T-helper 1 cell treated with Interleukin-12 subunit alpha and Interleukin-12 subunit beta and Interleukin-4 antibody, amounts not matched to agents 30 μg/mL and 1 μg/mL, for 36 hours (primary cell): ENCODE data around the gene SMC5.
A peak's percentile ranks its signal among the peaks of the same experiment; 100 is the strongest.
"Not testable (repeated sequence)": the region's sequence is repeated elsewhere in the genome, so short reads cannot be mapped to it uniquely, and the experiment has no call there.

Experiments used
- H3K27ac Mint-ChIP-seq: one replicate; pipeline ENCODE4 v1.8.0; 2021; ENCODE audit warnings: mild to moderate bottlenecking, mixed read lengths
- H3K27me3 Mint-ChIP-seq: one replicate; pipeline ENCODE4 v1.8.0; 2021; ENCODE audit warnings: low read depth, mixed read lengths
- H3K36me3 Mint-ChIP-seq: one replicate; pipeline ENCODE4 v1.8.0; 2021; ENCODE audit warnings: low read depth, mixed read lengths
- H3K4me1 Mint-ChIP-seq: one replicate; pipeline ENCODE4 v1.8.0; 2021; ENCODE audit warnings: low read depth, mixed read lengths
- H3K4me3 Mint-ChIP-seq: one replicate; pipeline ENCODE4 v1.8.0; 2021; ENCODE audit warnings: mild to moderate bottlenecking, moderate library complexity, mixed read lengths
- H3K9me3 Mint-ChIP-seq: one replicate; pipeline ENCODE4 v1.8.0; 2021; ENCODE audit warnings: mixed read lengths

Gene SMC5

GRCh38 chr9:70292253-70292652, 33.5 kb downstream of the SMC5 start:
- no peak overlapping the region for H3K27ac Mint-ChIP-seq
- peaks cover 63% of the 10 kb centered on the region for H3K36me3 Mint-ChIP-seq

GRCh38 chr9:70293214-70293613, 34.4 kb downstream of the SMC5 start:
- H3K27me3 Mint-ChIP-seq = no peaks in the 10 kb centered on the region
- H3K27ac Mint-ChIP-seq = no peak overlapping the region
- H3K4me3 Mint-ChIP-seq = no peak overlapping the region
- no peaks in the 10 kb centered on the region for H3K4me1 Mint-ChIP-seq
- H3K9me3 Mint-ChIP-seq = peaks cover 23% of the 10 kb centered on the region
- peaks cover 63% of the 10 kb centered on the region for H3K36me3 Mint-ChIP-seq

More at GRCh38 chr9:70292253-70292652, 33.5 kb downstream of the SMC5 start:
- Mint-ChIP-seq H3K4me1 (no peaks in the 10 kb centered on the region), H3K4me3 (no peak overlapping the region), H3K27me3 (no peaks in the 10 kb centered on the region), H3K9me3 (peaks cover 23% of the 10 kb centered on the region)

GRCh38 chr9:70297141-70297540, 38.4 kb downstream of the SMC5 start:
- Mint-ChIP-seq H3K4me1 (peaks cover 9% of the 10 kb centered on the region), H3K27ac (no peak overlapping the region), H3K4me3 (no peak overlapping the region), H3K9me3 (peaks cover 12% of the 10 kb centered on the region), H3K27me3 (no peaks in the 10 kb centered on the region), H3K36me3 (peaks cover 59% of the 10 kb centered on the region)

- Mint-ChIP-seq H3K27me3 (no peaks in the 10 kb centered on the region), H3K4me1 (peaks cover 9% of the 10 kb centered on the region), H3K36me3 (peaks cover 52% of the 10 kb centered on the region), H3K9me3 (peaks cover 5% of the 10 kb centered on the region), H3K27ac (no peak overlapping the region), H3K4me3 (no peak overlapping the region)
These were observed 39.5 kb downstream of the SMC5 start for GRCh38 chr9:70298245-70298771.

- H3K27me3 Mint-ChIP-seq = no peaks in the 10 kb centered on the region
- no peak overlapping the region for H3K4me3 Mint-ChIP-seq
- H3K4me1 Mint-ChIP-seq = peaks cover 11% of the 10 kb centered on the region
- H3K27ac Mint-ChIP-seq = no peak overlapping the region
- H3K9me3 Mint-ChIP-seq = no peaks in the 10 kb centered on the region
- H3K36me3 Mint-ChIP-seq = peaks cover 42% of the 10 kb centered on the region
These were observed 44.5 kb downstream of the SMC5 start for GRCh38 chr9:70303268-70303667.

GRCh38 chr9:70304810-70305209, 46.0 kb downstream of the SMC5 start:
- Mint-ChIP-seq H3K27me3 (no peaks in the 10 kb centered on the region), H3K4me1 (peaks cover 5% of the 10 kb centered on the region), H3K36me3 (peaks cover 43% of the 10 kb centered on the region), H3K4me3 (no peak overlapping the region), H3K9me3 (no peaks in the 10 kb centered on the region), H3K27ac (no peak overlapping the region)

GRCh38 chr9:70315389-70315788, 56.6 kb downstream of the SMC5 start:
- H3K27me3 Mint-ChIP-seq = no peaks in the 10 kb centered on the region
- H3K9me3 Mint-ChIP-seq = no peaks in the 10 kb centered on the region
- H3K27ac Mint-ChIP-seq = no peak overlapping the region
- H3K36me3 Mint-ChIP-seq = peaks cover 43% of the 10 kb centered on the region
- no peak overlapping the region for H3K4me3 Mint-ChIP-seq
- peaks cover 17% of the 10 kb centered on the region for H3K4me1 Mint-ChIP-seq

GRCh38 chr9:70318002-70318401, 59.2 kb downstream of the SMC5 start:
- Mint-ChIP-seq H3K36me3 (peaks cover 38% of the 10 kb centered on the region), H3K4me3 (no peak overlapping the region), H3K9me3 (no peaks in the 10 kb centered on the region), H3K27ac (no peak overlapping the region), H3K4me1 (peaks cover 10% of the 10 kb centered on the region), H3K27me3 (no peaks in the 10 kb centered on the region)

- H3K9me3 Mint-ChIP-seq = peaks cover 6% of the 10 kb centered on the region
- H3K4me3 Mint-ChIP-seq = no peak overlapping the region
- peaks cover 7% of the 10 kb centered on the region for H3K4me1 Mint-ChIP-seq
- peaks cover 60% of the 10 kb centered on the region for H3K36me3 Mint-ChIP-seq
- no peak overlapping the region for H3K27ac Mint-ChIP-seq
- H3K27me3 Mint-ChIP-seq = no peaks in the 10 kb centered on the region
These were observed 63.3 kb downstream of the SMC5 start for GRCh38 chr9:70322096-70322495.

- no peaks in the 10 kb centered on the region for H3K27me3 Mint-ChIP-seq
- H3K4me3 Mint-ChIP-seq = no peak overlapping the region
- H3K36me3 Mint-ChIP-seq = peaks cover 78% of the 10 kb centered on the region
- H3K4me1 Mint-ChIP-seq = peaks cover 7% of the 10 kb centered on the region
- H3K27ac Mint-ChIP-seq = no peak overlapping the region
- H3K9me3 Mint-ChIP-seq = peaks cover 30% of the 10 kb centered on the region
These were observed 66.2 kb downstream of the SMC5 start for GRCh38 chr9:70324963-70325362.

- peaks cover 62% of the 10 kb centered on the region for H3K36me3 Mint-ChIP-seq
- not testable (repeated sequence) for H3K4me1 Mint-ChIP-seq, H3K27me3 Mint-ChIP-seq, H3K4me3 Mint-ChIP-seq, H3K27ac Mint-ChIP-seq
- peaks cover 30% of the 10 kb centered on the region for H3K9me3 Mint-ChIP-seq
These were observed 69.8 kb downstream of the SMC5 start for GRCh38 chr9:70328625-70329024.

- Mint-ChIP-seq H3K27ac (no peak overlapping the region), H3K4me3 (no peak overlapping the region), H3K9me3 (no peaks in the 10 kb centered on the region), H3K36me3 (peaks cover 20% of the 10 kb centered on the region), H3K4me1 (peaks cover 2% of the 10 kb centered on the region), H3K27me3 (no peaks in the 10 kb centered on the region)
These were observed 81.8 kb downstream of the SMC5 start for GRCh38 chr9:70340572-70340971.

GRCh38 chr9:70347046-70347445, 88.3 kb downstream of the SMC5 start:
- H3K27ac Mint-ChIP-seq = no peak overlapping the region
- no peaks in the 10 kb centered on the region for H3K9me3 Mint-ChIP-seq
- no peak overlapping the region for H3K4me3 Mint-ChIP-seq
- peaks cover 39% of the 10 kb centered on the region for H3K36me3 Mint-ChIP-seq
- H3K27me3 Mint-ChIP-seq = no peaks in the 10 kb centered on the region
- no peaks in the 10 kb centered on the region for H3K4me1 Mint-ChIP-seq

GRCh38 chr9:70352356-70352755, 93.6 kb downstream of the SMC5 start:
- H3K27ac Mint-ChIP-seq = no peak overlapping the region

GRCh38 chr9:70352802-70353201, 94.0 kb downstream of the SMC5 start:
- H3K4me3 Mint-ChIP-seq = no peak overlapping the region
- H3K27me3 Mint-ChIP-seq = no peaks in the 10 kb centered on the region
- H3K9me3 Mint-ChIP-seq = no peaks in the 10 kb centered on the region
- no peaks in the 10 kb centered on the region for H3K4me1 Mint-ChIP-seq
- H3K36me3 Mint-ChIP-seq = peaks cover 22% of the 10 kb centered on the region
- H3K27ac Mint-ChIP-seq = peak overlapping the region; percentile 3

More at GRCh38 chr9:70352356-70352755, 93.6 kb downstream of the SMC5 start:
- Mint-ChIP-seq H3K36me3 (peaks cover 23% of the 10 kb centered on the region), H3K27me3 (no peaks in the 10 kb centered on the region), H3K9me3 (no peaks in the 10 kb centered on the region), H3K4me3 (no peak overlapping the region), H3K4me1 (no peaks in the 10 kb centered on the region)

- Mint-ChIP-seq H3K27ac (no peak overlapping the region), H3K36me3 (peaks cover 8% of the 10 kb centered on the region), H3K27me3 (no peaks in the 10 kb centered on the region)
These were observed 97.0 kb downstream of the SMC5 start for GRCh38 chr9:70355801-70356200.

More at GRCh38 chr9:70355801-70356200, 97.0 kb downstream of the SMC5 start:
- Mint-ChIP-seq H3K4me1 (no peaks in the 10 kb centered on the region), H3K4me3 (no peak overlapping the region), H3K9me3 (no peaks in the 10 kb centered on the region)
